ENCODE data around the gene TSC22D4.
A peak's percentile ranks its signal among the peaks of the same experiment; 100 is the strongest.
"Not testable (repeated sequence)": the region's sequence is repeated elsewhere in the genome, so short reads cannot be mapped to it uniquely, and the experiment has no call there.

TSC22D4 gene

DNA sequence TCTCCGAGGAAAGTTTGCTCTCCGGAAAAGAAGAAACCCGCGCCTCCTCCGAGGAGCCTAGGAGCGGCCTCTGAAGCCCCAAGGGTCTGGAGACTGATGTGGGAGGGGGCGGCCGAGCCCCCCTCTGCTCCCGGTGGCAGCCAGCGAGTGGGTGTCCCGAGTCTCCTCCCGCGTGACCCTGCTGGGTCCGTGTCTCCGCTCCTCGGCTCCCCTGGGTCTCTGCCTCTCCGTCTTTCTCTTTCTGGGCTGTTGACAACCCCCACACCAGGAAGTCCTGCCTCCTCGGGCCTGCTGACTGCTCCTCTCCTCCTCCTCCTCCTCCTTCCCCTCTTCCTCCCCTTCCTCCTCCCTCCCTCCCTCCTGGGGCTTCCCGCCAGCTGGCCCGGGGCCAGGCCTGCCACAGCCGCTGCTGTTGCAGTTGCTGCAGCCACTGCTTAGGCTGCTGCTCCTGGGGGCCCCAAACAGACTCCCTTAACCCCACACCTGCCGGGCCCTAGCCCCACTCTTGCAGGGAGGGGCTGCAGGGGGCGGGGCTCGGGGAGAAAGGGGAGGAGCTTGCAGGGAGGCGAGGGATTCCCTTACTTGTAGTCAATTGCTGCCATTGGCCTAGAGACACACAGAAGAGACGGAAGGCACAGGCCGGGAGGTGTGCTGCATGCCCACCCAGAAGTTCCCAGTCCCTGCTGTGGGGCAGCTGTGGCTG, at the start of gene TSC22D4:
Gene TSC22D4, minus strand, starts transcription at position 257 of the 703 bp plus-strand sequence. CDS start 1,176 bp downstream, outside the sequence.
- peak; percentile 78 for DNase-seq (ENCODE audit: low read depth)

DNA sequence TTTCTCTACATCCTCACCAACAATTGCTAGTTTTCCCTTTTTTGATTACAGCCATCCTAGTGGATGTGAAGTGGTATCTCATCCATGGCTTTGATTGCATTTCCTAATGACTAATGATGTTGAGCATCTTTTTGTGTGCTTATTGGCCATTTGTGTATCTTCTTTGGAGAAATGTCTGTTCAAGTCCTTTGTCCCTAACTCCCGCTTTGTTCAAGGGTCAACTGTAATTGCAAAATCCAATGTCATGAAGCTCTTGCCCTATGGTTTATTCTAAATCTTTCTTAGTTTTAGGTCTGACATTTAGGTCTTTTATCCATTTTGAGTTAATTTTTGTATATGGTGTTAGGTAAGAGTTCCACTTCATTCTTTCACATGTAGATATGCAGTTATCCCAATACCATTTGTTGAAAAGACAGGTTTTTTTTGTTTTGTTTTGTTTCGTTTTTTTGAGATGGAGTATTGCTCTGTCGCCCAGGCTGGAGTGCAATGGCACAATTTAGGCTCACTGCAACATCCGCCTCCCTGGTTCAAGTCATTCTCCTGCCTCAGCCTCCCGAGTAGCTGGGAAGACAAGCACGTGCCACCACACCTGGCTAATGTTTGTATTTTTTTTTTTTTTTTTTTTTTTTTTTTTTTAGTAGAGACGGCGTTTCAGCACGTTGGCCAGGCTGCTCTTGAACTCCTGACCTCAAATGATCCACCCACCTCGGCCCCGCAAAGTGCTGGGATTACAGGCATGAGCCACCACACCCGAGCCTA, 49.3 kb upstream of the TSC22D4 start:
- DNase-seq (ENCODE audit: low read depth) = not testable (repeated sequence)

DNA sequence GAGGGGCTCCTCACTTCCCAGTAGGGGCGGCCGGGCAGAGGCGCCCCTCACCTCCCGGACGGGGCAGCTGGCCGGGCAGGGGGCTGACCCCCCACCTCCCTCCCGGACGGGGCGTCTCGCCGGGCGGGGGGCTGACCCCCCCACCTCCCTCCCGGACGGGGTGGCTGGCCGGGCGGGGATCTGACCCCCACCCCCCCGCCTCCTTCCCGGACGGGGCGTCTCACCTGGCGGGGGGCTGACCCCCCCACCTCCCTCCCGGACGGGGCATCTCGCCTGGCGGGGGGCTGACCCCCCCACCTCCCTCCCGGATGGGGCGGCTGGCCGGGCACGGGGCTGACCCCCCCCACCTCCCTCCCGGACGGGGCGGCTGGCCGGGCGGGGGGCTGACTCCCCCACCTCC, 44.2 kb upstream of the TSC22D4 start:
- DNase-seq (ENCODE audit: low read depth) = not testable (repeated sequence)

DNA sequence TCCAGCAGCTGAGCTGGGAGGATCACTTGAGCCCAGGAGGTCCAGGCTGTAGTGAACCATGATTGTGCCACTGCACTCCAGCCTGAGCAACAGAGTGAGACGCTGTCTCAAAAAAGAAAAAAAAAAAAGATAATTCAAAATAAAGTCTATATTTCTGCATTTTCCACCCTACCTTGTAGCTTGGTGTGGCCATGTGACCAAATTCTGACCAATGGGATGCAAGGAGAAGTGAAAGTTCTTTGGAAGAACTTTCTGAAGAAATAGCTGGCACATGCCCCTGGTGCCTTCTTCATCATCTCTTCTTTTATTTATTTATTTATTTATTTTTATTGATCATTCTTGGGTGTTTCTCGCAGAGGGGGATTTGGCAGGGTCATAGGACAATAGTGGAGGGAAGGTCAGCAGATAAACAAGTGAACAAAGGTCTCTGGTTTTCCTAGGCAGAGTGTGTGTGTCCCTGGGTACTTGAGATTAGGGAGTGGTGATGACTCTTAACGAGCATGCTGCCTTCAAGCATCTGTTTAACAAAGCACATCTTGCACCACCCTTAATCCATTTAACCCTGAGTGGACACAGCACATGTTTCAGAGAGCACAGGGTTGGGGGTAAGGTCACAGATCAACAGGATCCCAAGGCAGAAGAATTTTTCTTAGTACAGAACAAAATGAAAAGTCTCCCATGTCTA, 43.0 kb upstream of the TSC22D4 start:
- not testable (repeated sequence) for DNase-seq (ENCODE audit: low read depth)

GRCh38 chr7:100521076-100521475, 42.1 kb upstream of the TSC22D4 start:
- DNase-seq (ENCODE audit: low read depth) = no peak

- no peak for DNase-seq (ENCODE audit: low read depth)
Measured at GRCh38 chr7:100520138-100520537, 41.1 kb upstream of the TSC22D4 start.

GRCh38 chr7:100519580-100519979, 40.6 kb upstream of the TSC22D4 start:
- no peak for DNase-seq (ENCODE audit: low read depth)

- no peak for DNase-seq (ENCODE audit: low read depth)
Measured at GRCh38 chr7:100517305-100517704, 38.3 kb upstream of the TSC22D4 start.

GRCh38 chr7:100516135-100516812, 37.3 kb upstream of the TSC22D4 start:
- DNase-seq (ENCODE audit: low read depth) = peak; percentile 14

DNA sequence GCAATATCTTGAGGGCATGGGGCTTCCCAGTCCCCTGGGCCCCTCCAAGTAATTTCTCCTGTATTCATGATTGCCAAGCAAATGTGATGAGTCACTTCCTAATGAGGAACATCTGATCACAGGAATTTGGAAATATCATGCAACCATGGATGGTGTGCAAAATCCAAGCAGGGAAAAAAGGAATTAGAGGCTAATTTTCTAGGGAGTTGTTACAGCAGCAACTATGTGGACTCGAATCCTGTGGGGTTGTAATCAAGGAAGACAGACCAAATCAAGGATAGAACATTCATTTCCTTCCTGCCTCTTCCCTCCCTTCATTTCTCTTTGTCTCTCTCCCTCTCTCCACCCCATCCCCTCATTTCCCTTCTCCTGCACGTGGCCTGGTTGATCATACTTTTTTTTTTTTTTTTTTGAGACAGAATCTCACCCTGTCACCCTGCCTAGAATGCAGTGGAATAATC, 36.1 kb upstream of the TSC22D4 start:
- DNase-seq (ENCODE audit: low read depth) = no peak

DNA sequence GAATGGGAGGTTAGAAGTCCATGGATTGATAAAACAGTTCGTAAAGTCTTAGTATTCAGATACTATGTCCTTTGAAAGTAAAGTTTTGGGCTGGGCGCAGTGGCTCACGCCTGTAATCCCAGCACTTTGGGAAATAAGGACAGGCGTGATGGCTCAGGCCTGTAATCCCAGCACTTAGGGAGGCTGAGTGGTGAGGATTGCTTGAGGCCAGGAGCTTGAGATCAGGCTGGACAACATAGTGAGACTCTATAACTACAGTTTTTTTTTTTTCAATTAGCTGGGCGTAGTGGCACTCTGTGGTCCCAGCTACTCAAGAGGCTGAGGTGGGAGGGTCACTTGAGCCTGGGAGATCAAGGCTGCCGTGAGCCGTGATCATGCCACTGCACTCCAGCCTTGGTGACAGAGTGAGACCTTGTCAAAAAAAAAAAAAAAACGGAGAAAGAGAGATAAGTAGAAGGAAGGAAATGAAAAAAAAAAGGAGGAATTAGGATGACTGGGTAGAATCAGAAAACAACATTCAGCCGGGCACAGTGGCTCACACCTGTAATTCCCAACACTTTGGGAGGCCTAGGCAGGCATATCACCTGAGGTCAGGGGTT, 34.3 kb upstream of the TSC22D4 start:
- no peak for DNase-seq (ENCODE audit: low read depth)

DNA sequence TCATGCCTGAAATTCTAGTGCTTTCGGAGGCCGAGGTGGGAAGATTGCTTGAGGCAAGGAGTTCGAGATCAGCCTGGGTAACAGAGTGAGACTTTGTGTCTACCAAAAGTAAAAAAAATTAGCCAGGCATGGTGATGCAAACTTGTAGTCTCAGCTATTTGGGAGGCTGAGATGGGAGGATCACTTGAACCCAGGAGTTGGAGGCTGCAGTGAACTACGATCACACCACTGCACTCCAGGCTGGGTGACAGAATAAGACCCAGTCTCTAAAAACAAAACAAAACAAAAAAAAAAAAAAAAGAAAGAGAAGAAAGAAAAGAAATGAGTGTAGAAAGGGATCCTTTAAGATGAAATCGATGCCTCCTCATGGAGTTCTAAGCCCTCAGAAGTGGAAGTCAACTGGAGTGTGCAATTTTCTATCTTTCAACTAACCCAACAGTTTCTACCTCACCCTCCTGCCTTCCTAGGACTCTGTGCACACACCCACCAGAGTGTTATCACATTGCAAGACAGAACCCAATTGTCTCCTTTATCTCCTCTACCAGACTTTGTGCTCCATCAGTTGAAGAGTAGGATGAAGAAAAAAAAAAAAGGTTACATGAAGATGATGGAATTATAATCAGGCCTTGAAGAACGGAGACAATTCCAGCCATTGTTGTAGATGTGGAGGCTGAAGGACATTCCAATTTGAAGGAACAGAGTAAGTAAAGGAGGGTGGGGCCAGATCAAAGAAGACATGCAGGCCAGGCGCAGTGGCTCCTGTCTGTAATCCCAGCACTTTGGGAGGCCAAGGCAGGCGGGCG, 31.6 kb upstream of the TSC22D4 start:
- no peak for DNase-seq (ENCODE audit: low read depth)

DNA sequence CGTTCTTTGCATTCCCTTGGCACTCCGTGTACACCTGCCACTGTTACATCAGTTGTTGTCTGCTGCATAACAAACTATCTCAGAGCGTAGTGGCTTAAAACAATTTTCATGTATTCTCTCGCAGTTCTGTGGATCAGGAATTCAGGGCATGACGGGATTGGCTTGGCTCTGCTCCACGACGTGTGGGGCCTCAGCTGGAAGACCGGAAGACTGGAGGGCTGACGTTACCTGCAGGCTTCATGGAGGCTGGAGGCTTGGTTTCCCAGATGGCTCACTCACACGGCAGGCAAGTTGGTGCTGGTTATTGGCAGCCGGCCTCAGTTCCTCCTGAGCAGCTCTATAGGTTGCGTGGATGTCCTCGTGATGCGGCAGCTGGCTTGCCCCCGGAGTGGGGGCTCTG, 30.2 kb upstream of the TSC22D4 start:
- no peak for DNase-seq (ENCODE audit: low read depth)

DNA sequence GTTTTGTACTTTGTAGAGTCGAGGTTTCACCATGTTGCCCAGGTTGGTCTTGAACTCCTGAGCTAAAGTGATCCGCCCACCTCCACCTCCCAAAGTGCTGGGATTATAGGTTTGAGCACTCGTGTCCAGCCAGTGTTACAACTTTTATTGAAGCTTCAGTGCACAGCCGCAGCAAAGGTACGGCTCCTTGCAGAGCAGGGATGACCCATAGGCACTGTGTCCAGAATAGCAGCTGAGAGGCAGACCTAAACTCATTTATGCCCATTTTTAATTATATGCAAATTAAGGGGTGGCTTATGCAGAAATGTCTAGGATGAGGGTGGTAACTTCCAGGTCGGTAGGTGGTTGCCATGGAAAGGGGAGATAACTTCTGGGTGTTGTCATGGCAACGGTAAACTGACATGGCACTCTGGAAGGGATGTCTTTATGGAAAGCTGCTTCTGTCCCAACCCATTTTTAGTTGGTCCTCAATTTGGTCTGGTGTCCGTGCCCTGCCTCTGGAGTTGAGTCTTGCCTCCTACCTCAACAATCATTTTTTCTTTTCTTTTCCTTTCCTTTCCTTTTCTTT, 27.4 kb upstream of the TSC22D4 start:
- DNase-seq (ENCODE audit: low read depth) = no peak

- DNase-seq (ENCODE audit: low read depth) = no peak
Measured at GRCh38 chr7:100504887-100505611, 26.0 kb upstream of the TSC22D4 start.

DNA sequence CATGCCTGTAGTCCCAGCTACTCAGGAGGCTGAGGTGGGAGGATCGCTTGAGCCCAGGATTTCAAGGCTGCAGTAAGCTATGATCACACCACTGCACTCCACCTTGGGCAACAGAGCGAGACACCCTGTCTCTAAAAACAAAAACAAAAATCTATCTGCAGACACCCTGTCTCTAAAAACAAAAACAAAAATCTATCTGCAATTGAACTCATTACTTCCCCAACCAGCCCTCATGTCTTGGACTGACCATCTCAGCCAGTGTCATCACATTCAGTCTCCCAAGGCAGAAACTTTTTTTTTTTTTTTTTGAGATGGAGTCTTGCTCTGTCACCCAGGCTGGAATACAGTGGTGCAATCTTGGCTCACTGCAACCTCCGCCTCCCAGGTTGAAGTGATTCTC, 25.0 kb upstream of the TSC22D4 start:
- DNase-seq (ENCODE audit: low read depth) = not testable (repeated sequence)

DNA sequence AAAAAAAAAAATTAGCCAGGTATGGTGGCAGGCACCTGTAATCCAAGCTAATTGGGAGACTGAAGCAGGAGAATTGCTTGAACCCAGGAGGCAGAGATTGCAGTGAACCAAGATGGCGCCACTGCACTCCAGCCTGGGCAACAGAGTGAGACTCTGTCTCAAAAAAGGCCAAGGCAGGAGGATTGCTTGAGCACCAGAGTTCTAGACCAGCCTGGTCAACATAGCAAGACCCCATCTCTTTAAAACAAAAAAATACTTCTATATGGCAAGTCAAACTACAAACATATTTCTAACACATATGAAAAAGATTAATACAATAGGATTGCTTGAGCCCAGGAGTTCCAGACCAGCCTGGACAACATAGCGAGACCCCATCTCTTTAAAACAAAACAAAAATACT, 21.7 kb upstream of the TSC22D4 start:
- not testable (repeated sequence) for DNase-seq (ENCODE audit: low read depth)

DNA sequence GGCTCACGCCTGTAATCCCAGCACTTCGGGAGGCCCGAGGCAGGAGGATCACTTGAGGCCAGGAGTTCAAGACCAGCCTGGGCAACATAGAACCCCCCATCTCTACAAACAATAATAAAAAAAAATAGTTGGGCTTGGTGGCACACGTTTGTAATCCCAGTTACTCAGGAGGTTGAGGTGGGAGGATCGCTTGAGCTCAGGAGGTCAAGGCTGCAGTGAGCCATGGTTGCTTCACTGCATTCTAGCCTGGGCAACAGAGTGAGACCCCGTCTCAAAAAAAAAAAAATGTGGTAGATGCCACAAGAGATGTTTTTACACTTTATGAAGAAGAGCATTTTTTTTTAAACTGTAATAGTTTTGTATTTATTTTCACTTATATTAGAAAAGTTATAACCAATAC, 17.5 kb upstream of the TSC22D4 start:
- DNase-seq (ENCODE audit: low read depth) = no peak

- DNase-seq (ENCODE audit: low read depth) = no peak
Measured at GRCh38 chr7:100493476-100494264, 14.7 kb upstream of the TSC22D4 start.
